K562 (cell line): ENCODE results near the gene PHETA1. TPM values are rescaled to one million over a fixed set of nuclear protein-coding genes. Genes with fewer than 3 reads are reported as not detected.

ENCODE experiments used
- ATAC-seq: fragments of 200-7000 bp; cut with Tn5 transposase; 3 replicates; pipeline ENCODE4 v1.9.1; 2020; ENCODE audit warnings: moderate library complexity
- BruUV-seq: library from RNA; stranded (reverse); fragments of 400-500 nt; replicated peaks from 2 replicates; lab custom pipeline; 2021; lab: Mats Ljungman, UMichigan
- CTCF ChIA-PET: fragments of 300-600 bp; formaldehyde crosslinking; extraction: SDS; loops from one replicate; lab custom pipeline; 2021; ENCODE audit warnings: low intra/inter-chr PET ratio; lab: Yijun Ruan, JAX
- POLR2A ChIA-PET: fragments of 300-600, 350-650 bp; sonication (Branson Sonifier 250); formaldehyde crosslinking; extraction: SDS; loops from one replicate; lab custom pipeline; 2021; ENCODE audit warnings: antibody characterized with exemption, inconsistent platforms; lab: Yijun Ruan, JAX
- DNase-seq, 4 experiments: peaks; one replicate each; pipeline versions ENCODE4 v3.0.0 to v3.0.0-alpha.2; 2011 to 2018; ENCODE audit warnings: low spot score in 3 of 4, mixed read lengths in 3 of 4; ENCODE audit errors: extremely low read depth in 1 of 4
- FAIRE-seq: peaks from 2 replicates; lab custom pipeline; 2011; peaks lifted over from hg19 to GRCh38; lab: Jason Lieb, UNC
- H2AFZ ChIP-seq: 2 replicates; pipeline ENCODE4 v1.6.0; 2011; ENCODE audit warnings: low read depth, low read length, control low read depth, inconsistent platforms
- H3K27ac ChIP-seq: fragments of 200-600 bp; 3 replicates; pipeline ENCODE4 v1.8.0; 2011; ENCODE audit warnings: low read depth, mild to moderate bottlenecking, control low read depth, inconsistent platforms, low read length, moderate library complexity, mixed read lengths; ENCODE audit errors: extremely low read depth
- H3K27me3 ChIP-seq, 2 experiments: fragments of 300-600 bp in 1 of 2; 2 replicates in 1 of 2; 3 replicates in 1 of 2; pipeline versions ENCODE4 v1.6.0 to v1.8.0; 2011; ENCODE audit warnings: inconsistent platforms in 2 of 2, low read length in 2 of 2, mild to moderate bottlenecking in 1 of 2, mixed read lengths in 1 of 2, moderate library complexity in 1 of 2; ENCODE audit not compliant: control insufficient read depth in 2 of 2, insufficient read depth in 2 of 2
- H3K36me3 ChIP-seq: fragments of 300-600 bp; 3 replicates; pipeline ENCODE4 v1.8.0; 2011; ENCODE audit warnings: mild to moderate bottlenecking, low read length, inconsistent platforms; ENCODE audit not compliant: control insufficient read depth, insufficient read depth
- H3K4me1 ChIP-seq, 2 experiments: fragments of 200-600 bp in 1 of 2; replicated peaks in 1 of 2; 2 replicates in 1 of 2; 3 replicates in 1 of 2; pipeline versions ENCODE4 v1.5.1 to v1.8.0; 2011; ENCODE audit warnings: inconsistent platforms in 2 of 2, low read length in 2 of 2, mild to moderate bottlenecking in 1 of 2, mixed read lengths in 1 of 2, moderate library complexity in 1 of 2; ENCODE audit not compliant: control insufficient read depth in 2 of 2, insufficient read depth in 2 of 2
- H3K4me2 ChIP-seq: 2 replicates; pipeline ENCODE4 v1.6.1; 2011; ENCODE audit warnings: low read length, control low read depth, inconsistent platforms, mixed read lengths; ENCODE audit not compliant: insufficient read depth
- H3K4me3 ChIP-seq: fragments of 200-600 bp; sonication (generic), shearing (Covaris generic); 2 replicates; pipeline ENCODE4 v1.5.1; 2016; ENCODE audit warnings: control low read depth, inconsistent platforms
- H3K79me2 ChIP-seq: fragments of 200-600 bp; 3 replicates; pipeline ENCODE4 v1.8.0; 2011; ENCODE audit warnings: low read length, inconsistent platforms; ENCODE audit not compliant: control insufficient read depth, insufficient read depth
- H3K9ac ChIP-seq, 2 experiments: 2 replicates each; pipeline versions ENCODE4 v1.6.0 to v1.6.1; 2011; ENCODE audit warnings: low read depth in 2 of 2, low read length in 2 of 2, control low read depth in 1 of 2, inconsistent platforms in 1 of 2, mild to moderate bottlenecking in 1 of 2, mixed read lengths in 1 of 2; ENCODE audit not compliant: insufficient read depth in 1 of 2
- H3K9me1 ChIP-seq: one replicate; pipeline ENCODE4 v1.6.0; 2011; ENCODE audit warnings: inconsistent platforms, mild to moderate bottlenecking, low read length, moderate library complexity; ENCODE audit not compliant: control insufficient read depth, insufficient read depth
- H3K9me3 ChIP-seq: replicated peaks from 2 replicates; pipeline ENCODE4 v1.5.1; 2011; ENCODE audit warnings: low read depth, low read length, inconsistent platforms; ENCODE audit not compliant: control insufficient read depth, insufficient read depth
- H4K20me1 ChIP-seq: replicated peaks from 2 replicates; pipeline ENCODE4 v1.6.1; 2011; ENCODE audit warnings: low read length, inconsistent platforms, mixed read lengths; ENCODE audit not compliant: control insufficient read depth, insufficient read depth
- HEY1 ChIP-seq: fragments of 250-450 bp; sonication (Bioruptor Pico); IDR thresholded peaks from 2 replicates; pipeline ENCODE4 v1.5.0; 2020; ENCODE audit warnings: mild to moderate bottlenecking, moderate library complexity, borderline replicate concordance
- HNRNPL ChIP-seq: fragments of 200-400 bp; formaldehyde crosslinking; IDR thresholded peaks from 2 replicates; pipeline ENCODE4 v1.6.1; 2017; ENCODE audit warnings: low read depth, mild to moderate bottlenecking, low read length
- ILK ChIP-seq: fragments of 450-650 bp; IDR thresholded peaks from 2 replicates; pipeline ENCODE4 v1.6.1; 2016; ENCODE audit warnings: missing genetic modification characterization, low read depth, mild to moderate bottlenecking, missing compliant biosample characterization, moderate library complexity, borderline replicate concordance
- JUNB ChIP-seq: fragments of 450-650 bp; formaldehyde crosslinking; conservative IDR thresholded peaks from 2 replicates; pipeline ENCODE4 v1.4.0; 2020; ENCODE audit warnings: mild to moderate bottlenecking
- MED1 ChIP-seq: sonication (generic); formaldehyde crosslinking; IDR thresholded peaks from 2 replicates; pipeline ENCODE4 v1.8.1; 2023; ENCODE audit warnings: missing genetic modification reagents, borderline replicate concordance
- NFE2L1 ChIP-seq: fragments of 450-650 bp; IDR thresholded peaks from 2 replicates; pipeline ENCODE4 v1.6.1; 2016; ENCODE audit warnings: missing genetic modification characterization, low read depth, mild to moderate bottlenecking, missing compliant biosample characterization, moderate library complexity, borderline replicate concordance
- NR3C1 ChIP-seq: sonication (generic); formaldehyde crosslinking; IDR thresholded peaks from 2 replicates; pipeline ENCODE4 v1.8.1; 2022; ENCODE audit warnings: missing genetic modification reagents
- RFX7 ChIP-seq: fragments of 250-450 bp; sonication (Bioruptor Pico); IDR thresholded peaks from 2 replicates; pipeline ENCODE4 v1.5.1; 2021; ENCODE audit warnings: mild to moderate bottlenecking
- THRA ChIP-seq: fragments of 450-650 bp; IDR thresholded peaks from 2 replicates; pipeline ENCODE4 v1.6.1; 2017; ENCODE audit warnings: mild to moderate bottlenecking, moderate library complexity
- UBTF ChIP-seq, 2 experiments: IDR thresholded peaks; 2 replicates each; pipeline ENCODE4 v1.6.1; 2012; ENCODE audit warnings: improper control_type of control experiment in 2 of 2, low read depth in 2 of 2, low read length in 2 of 2, borderline replicate concordance in 1 of 2
- USF1 ChIP-seq: sonication (generic); formaldehyde crosslinking; IDR thresholded peaks from 2 replicates; pipeline ENCODE4 v1.9.0; 2022; ENCODE audit warnings: mild to moderate bottlenecking, missing genetic modification reagents
- ZEB2 ChIP-seq: fragments of 450-650 bp; IDR thresholded peaks from 2 replicates; pipeline ENCODE4 v1.6.1; 2016
- ZNF24 ChIP-seq: fragments of 450-650 bp; IDR thresholded peaks from 2 replicates; pipeline ENCODE4 v1.6.1; 2016
- ZNF253 ChIP-seq: fragments of 250-450 bp; sonication (Bioruptor Pico); conservative IDR thresholded peaks from 2 replicates; pipeline ENCODE4 v1.6.1; 2021; ENCODE audit warnings: mild to moderate bottlenecking
- WGBS: fragments of 100-300 bp; shearing (Covaris generic); methylation state at CpG from one replicate; pipeline ENCODE4 v1.1.6; 2016; ENCODE audit warnings: low coverage, mixed read lengths; ENCODE audit not compliant: insufficient coverage; ENCODE audit errors: missing lambda C conversion rate; 5-methylcytosine and 5-hydroxymethylcytosine counted together
- in situ Hi-C: fragments of 300-500 bp; cut with MboI; formaldehyde crosslinking; loops from 4 replicates; pipeline ENCODE4 v1.15.0; 2018; ENCODE audit warnings: inconsistent platforms, mixed read lengths
- intact Hi-C: fragments of 100-400 bp; cut with micrococcal nuclease; formaldehyde crosslinking; loops from 2 replicates; pipeline ENCODE4 v1.14.2; 2022
- polyA plus RNA-seq, 8 experiments: library from polyadenylated mRNA; depleted of rRNA in 4 of 8; stranded (reverse) in 5 of 8; unstranded in 3 of 8; fragments of >200 nt; fragmentation: Nextera tagmentation in 2 of 8; fragmentation: Illumina TruSeq in 1 of 8; extraction: Ambion mirVana in 2 of 8; extraction: Trizol in 1 of 8; gene quantifications; 2 replicates each; pipeline versions ENCODE4 v1.2.1 to v1.2.3, GENCODE V29; 2011 to 2014; ENCODE audit warnings: inconsistent platforms in 1 of 8, missing spikeins in 1 of 8
- total RNA-seq, 7 experiments: library from RNA; depleted of rRNA in 6 of 7; stranded (reverse); fragments of >200 nt in 6 of 7; fragmentation: Illumina TruSeq in 2 of 7; extraction: Trizol in 2 of 7; gene quantifications; 2 replicates each; pipeline versions ENCODE4 v1.2.1 to v1.2.3, GENCODE V29; 2011 to 2021; ENCODE audit warnings: low replicate concordance in 1 of 7
- TF ChIP-seq, protein P1 (sequence below), 3 experiments: IDR thresholded peaks in 2 of 3; conservative IDR thresholded peaks in 1 of 3; 2 replicates each; pipeline ENCODE4 v1.5.1; 2011 to 2012; ENCODE audit warnings: low read length in 3 of 3, mild to moderate bottlenecking in 3 of 3, control low read depth in 2 of 3, improper control_type of control experiment in 1 of 3, inconsistent platforms in 1 of 3, low read depth in 1 of 3, mixed read lengths in 1 of 3, moderate library complexity in 1 of 3; ENCODE audit not compliant: insufficient read depth in 2 of 3

Gene PHETA1
- total and polyA plus RNA-seq, 9 of the 15 experiments (the other 6 are each of a cell fraction or from before 2014, with no cell fraction given): 0.03 to 12.4 (median 3.0) TPM

GRCh38 chr12:111313833-111314259 is 55.0 kb downstream of the PHETA1 start (continued):
- TF ChIP-seq UBTF (IDR thresholded peaks at IDR 0.05; ENCODE audit: borderline replicate concordance in 1 of 2, low read depth in 2 of 2, low read length in 2 of 2) (no peak), HNRNPL (no peak), ZNF253 (CRISPR knock-in tag) (no peak), THRA (no peak)

GRCh38 chr12:111312708-111313107 is 56.2 kb downstream of the PHETA1 start:
- H3K4me1 ChIP-seq: peaks cover 0 to 5% of the 10 kb centered on the region in 2 experiments; a peak in 2 of 5 replicates
- H3K4me2 ChIP-seq: no peak overlapping the region
- BruUV-seq: no TSS peak
- 0 out of 2 replicates have a peak, but pooled peaks cover 3% of the 10 kb centered on the region for H4K20me1 ChIP-seq
- ChIA-PET POLR2A (interaction anchor here (0.6 to 1.0 kb wide), 2 partner anchors 8 to 274 kb away, joined by 3 to 4 read pairs; no protein-coding TSS in a partner anchor), CTCF (interaction anchor here (0.6 to 2.0 kb wide), 3 partner anchors 376 to 1703 kb away, joined by 3 to 14 read pairs (median 10); no protein-coding TSS in a partner anchor)
- H3K36me3 ChIP-seq: no peaks in the 10 kb centered on the region
- no peaks in the 10 kb centered on the region for H3K9me3 ChIP-seq
- H3K27me3 ChIP-seq: peaks cover 11 to 33% of the 10 kb centered on the region in 2 experiments; a peak in 4 of 5 replicates
- H3K9ac ChIP-seq: no peak overlapping the region
- intact Hi-C loops (loop anchor here (1.0 kb wide), 2 partner anchors 288 to 375 kb away; no protein-coding TSS in a partner anchor), in situ Hi-C loops (loop anchor here (10.0 kb wide), 1 partner anchor 378 kb away; no protein-coding TSS in a partner anchor)
- H3K79me2 ChIP-seq: no peaks in the 10 kb centered on the region
- H3K9me1 ChIP-seq: no peaks in the 10 kb centered on the region
- no peak overlapping the region for H3K27ac ChIP-seq
- WGBS: 6% methylated on average over 5 of the region's 5 CpGs
- ATAC-seq (no peak), FAIRE-seq (no peak), DNase-seq (no peak)
- no peak overlapping the region for H3K4me3 ChIP-seq
- H2AFZ ChIP-seq: no peak overlapping the region
- TF ChIP-seq ZEB2: no peak
- TF ChIP-seq ILK (tag): no peak
- TF ChIP-seq NR3C1 (CRISPR knock-in tag): no peak
- TF ChIP-seq, protein P1, sequence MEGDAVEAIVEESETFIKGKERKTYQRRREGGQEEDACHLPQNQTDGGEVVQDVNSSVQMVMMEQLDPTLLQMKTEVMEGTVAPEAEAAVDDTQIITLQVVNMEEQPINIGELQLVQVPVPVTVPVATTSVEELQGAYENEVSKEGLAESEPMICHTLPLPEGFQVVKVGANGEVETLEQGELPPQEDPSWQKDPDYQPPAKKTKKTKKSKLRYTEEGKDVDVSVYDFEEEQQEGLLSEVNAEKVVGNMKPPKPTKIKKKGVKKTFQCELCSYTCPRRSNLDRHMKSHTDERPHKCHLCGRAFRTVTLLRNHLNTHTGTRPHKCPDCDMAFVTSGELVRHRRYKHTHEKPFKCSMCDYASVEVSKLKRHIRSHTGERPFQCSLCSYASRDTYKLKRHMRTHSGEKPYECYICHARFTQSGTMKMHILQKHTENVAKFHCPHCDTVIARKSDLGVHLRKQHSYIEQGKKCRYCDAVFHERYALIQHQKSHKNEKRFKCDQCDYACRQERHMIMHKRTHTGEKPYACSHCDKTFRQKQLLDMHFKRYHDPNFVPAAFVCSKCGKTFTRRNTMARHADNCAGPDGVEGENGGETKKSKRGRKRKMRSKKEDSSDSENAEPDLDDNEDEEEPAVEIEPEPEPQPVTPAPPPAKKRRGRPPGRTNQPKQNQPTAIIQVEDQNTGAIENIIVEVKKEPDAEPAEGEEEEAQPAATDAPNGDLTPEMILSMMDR (IDR thresholded peaks at IDR 0.05 in 2 of 3, conservative IDR thresholded peaks at IDR 0.05 in 1 of 3; ENCODE audit: insufficient read depth in 2 of 3, low read depth in 1 of 3, low read length in 3 of 3): no peak
- TF ChIP-seq USF1 (CRISPR knock-in tag): no peak
- no peak for TF ChIP-seq JUNB (CRISPR knock-in tag)
- no peak for TF ChIP-seq MED1 (CRISPR knock-in tag)
- no peak for TF ChIP-seq ZNF24
- TF ChIP-seq RFX7 (CRISPR knock-in tag): no peak
- TF ChIP-seq HEY1 (CRISPR knock-in tag): no peak
- TF ChIP-seq NFE2L1: no peak
